Colon (tissue), 2 donors: ENCODE measurements around the gene STAM.

ENCODE experiments used
- FAIRE-seq: peaks from 2 replicates; lab custom pipeline; 2012; peaks lifted over from hg19 to GRCh38; lab: Jason Lieb, UNC
- donor health status: control.
- donor health status: control.

STAM gene

GRCh38 chr10:17648243-17649035 lies 4.5 kb downstream of the STAM start:
- no peak for FAIRE-seq

- FAIRE-seq: no peak
Observed at GRCh38 chr10:17649052-17649451, 5.1 kb downstream of the STAM start.

- no peak for FAIRE-seq
Observed at GRCh38 chr10:17649836-17650235, 5.9 kb downstream of the STAM start.

- FAIRE-seq: no peak
Observed at GRCh38 chr10:17650416-17650815, 6.5 kb downstream of the STAM start.

GRCh38 chr10:17651896-17652295 lies 7.9 kb downstream of the STAM start:
- no peak for FAIRE-seq

GRCh38 chr10:17652585-17652984 lies 8.6 kb downstream of the STAM start:
- no peak for FAIRE-seq

GRCh38 chr10:17655009-17655408 lies 11.1 kb downstream of the STAM start:
- no peak for FAIRE-seq

- FAIRE-seq: no peak
Observed at GRCh38 chr10:17655567-17656146, 11.7 kb downstream of the STAM start.

- FAIRE-seq: no peak
Observed at GRCh38 chr10:17657103-17657500, 13.2 kb downstream of the STAM start.

- peak; percentile 74 for FAIRE-seq
Observed at GRCh38 chr10:17659365-17659764, 15.4 kb downstream of the STAM start.

- no peak for FAIRE-seq
Observed at GRCh38 chr10:17660921-17661320, 17.0 kb downstream of the STAM start.

- no peak for FAIRE-seq
Observed at GRCh38 chr10:17661510-17661909, 17.6 kb downstream of the STAM start.

- FAIRE-seq: no peak
Observed at GRCh38 chr10:17662193-17663138, 18.5 kb downstream of the STAM start.

GRCh38 chr10:17663450-17663849 lies 19.5 kb downstream of the STAM start:
- peak; percentile 33 for FAIRE-seq

- no peak for FAIRE-seq
Observed at GRCh38 chr10:17665747-17666146, 21.8 kb downstream of the STAM start.

GRCh38 chr10:17668435-17669184 lies 24.7 kb downstream of the STAM start:
- FAIRE-seq: no peak

- FAIRE-seq: peak; percentile 55
Observed at GRCh38 chr10:17669185-17669872, 25.4 kb downstream of the STAM start.

GRCh38 chr10:17671307-17671706 lies 27.4 kb downstream of the STAM start:
- FAIRE-seq: no peak

- no peak for FAIRE-seq
Observed at GRCh38 chr10:17673471-17674061, 29.6 kb downstream of the STAM start.

- no peak for FAIRE-seq
Observed at GRCh38 chr10:17674566-17674965, 30.6 kb downstream of the STAM start.

GRCh38 chr10:17675638-17676037 lies 31.7 kb downstream of the STAM start:
- no peak for FAIRE-seq
